NCI-H2029 treated with DMSO at 0.1 percent for 48 hours (cell line): ENCODE results near the gene CRY1.

Experiments used
- DNase-seq: peaks from one replicate; lab custom pipeline; 2025; lab: John Stamatoyannopoulos, UW

The CRY1 gene

GRCh38 chr12:106960443-106960842 is 132.9 kb downstream of the CRY1 start:
- no peak for DNase-seq

- no peak for DNase-seq
These were observed 135.8 kb downstream of the CRY1 start for GRCh38 chr12:106957583-106957982.

- no peak for DNase-seq
These were observed 137.2 kb downstream of the CRY1 start for GRCh38 chr12:106956048-106956578.

GRCh38 chr12:106955377-106956047 is 137.8 kb downstream of the CRY1 start, which contains the start of gene TMEM263:
Gene TMEM263, plus strand, starts transcription at chr12:106955907. Its CDS starts 11,210 bp downstream, at chr12:106967117.
- DNase-seq: peak; percentile 68

- no peak for DNase-seq
These were observed 138.6 kb downstream of the CRY1 start for GRCh38 chr12:106954462-106955376.

DNA sequence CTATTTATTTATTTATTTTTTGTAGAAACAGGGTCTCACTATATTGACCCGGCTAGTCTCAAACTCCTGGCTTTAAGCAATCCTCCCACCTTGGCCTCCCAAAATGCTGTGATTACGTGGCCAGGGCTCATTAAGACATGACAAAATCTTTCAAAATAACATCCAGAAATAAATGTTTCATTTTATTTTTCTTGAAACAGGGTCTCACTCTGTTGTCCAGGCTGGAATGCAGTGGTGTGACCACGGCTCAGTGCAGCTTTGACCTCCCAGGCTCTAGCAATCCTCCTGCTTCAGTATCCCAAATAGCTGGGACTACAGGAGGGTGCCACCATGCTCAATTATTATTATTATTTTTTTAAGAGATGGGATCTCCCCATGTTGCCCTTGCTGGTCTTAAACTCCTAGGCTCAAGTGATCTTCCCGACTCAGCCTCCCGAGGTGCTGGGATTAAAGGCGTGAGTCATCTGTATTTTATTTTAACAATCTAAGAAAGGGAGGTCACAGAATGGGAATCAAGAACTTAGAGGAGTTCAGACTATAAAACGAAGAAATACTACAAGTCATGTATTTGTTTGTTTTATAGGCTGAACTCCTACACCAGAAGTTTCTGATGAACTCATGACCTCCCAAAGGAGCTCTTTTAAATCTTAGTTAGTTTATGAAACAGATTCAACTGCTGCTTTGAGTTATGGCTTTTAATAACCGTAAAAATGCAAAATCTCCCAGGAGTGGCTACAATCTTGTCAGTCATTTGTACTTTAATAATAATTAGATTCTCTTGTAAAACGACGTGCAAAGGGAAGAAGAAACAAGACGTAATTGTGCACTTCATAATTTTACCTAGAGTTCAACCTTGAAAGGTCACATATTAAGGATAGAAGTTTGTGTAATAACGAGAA is 139.7 kb downstream of the CRY1 start:
- DNase-seq: no peak

GRCh38 chr12:106950591-106950990 is 142.8 kb downstream of the CRY1 start:
- no peak for DNase-seq

GRCh38 chr12:106947461-106947860 is 145.9 kb downstream of the CRY1 start:
- no peak for DNase-seq

GRCh38 chr12:106945261-106945851 is 148.0 kb downstream of the CRY1 start:
- DNase-seq: no peak

- DNase-seq: no peak
These were observed 150.6 kb downstream of the CRY1 start for GRCh38 chr12:106942775-106943174.

DNA sequence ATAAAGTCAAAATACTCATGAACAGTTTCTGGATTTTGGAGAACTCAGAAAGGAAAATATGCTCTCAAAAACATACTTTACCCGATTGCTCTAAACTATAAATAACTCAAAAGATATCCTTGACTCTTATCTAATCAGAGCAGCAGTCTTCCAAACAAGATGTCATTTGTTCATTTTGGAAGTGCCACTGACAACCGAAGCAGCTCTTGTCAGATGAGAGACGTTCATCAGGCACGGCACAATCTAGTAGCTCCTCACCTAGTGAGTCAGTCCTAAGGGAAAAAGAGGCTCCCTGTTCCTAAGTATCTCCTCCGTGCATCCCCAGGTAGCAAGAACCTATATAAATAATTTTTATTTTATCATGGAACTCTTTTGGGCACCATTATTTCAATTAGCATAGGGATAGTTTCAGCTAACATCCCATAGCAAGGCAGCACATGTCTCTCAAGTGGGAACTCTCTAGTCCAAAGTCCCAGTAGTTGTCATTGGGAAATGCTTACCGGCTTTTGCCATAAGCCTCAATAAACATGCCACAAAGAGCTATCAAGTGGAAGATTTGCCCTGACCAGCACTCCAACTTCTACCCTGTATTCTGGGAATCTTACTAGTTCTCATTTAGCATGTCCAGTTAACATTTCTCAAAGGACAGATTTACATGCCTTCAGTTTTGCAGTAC is 151.7 kb downstream of the CRY1 start:
- DNase-seq: no peak
